Activated T-cell treated with anti-CD3 and anti-CD28 coated beads, Interleukin-2, amount 50 U/mL, for 48 hours (primary cell): ENCODE results near the gene NPDC1.

Experiments
- DNase-seq, 2 experiments: peaks; one replicate each; pipeline ENCODE4 v3.0.0-alpha.2; 2020

NPDC1 gene

GRCh38 chr9:136990242-136990911 is 55.6 kb downstream of the NPDC1 start:
- no peak for DNase-seq
